Inferior parietal cortex (tissue), 1 donor: Measurements from ENCODE around the gene TMEM132D.
"Not testable (repeated sequence)": the region's sequence is repeated elsewhere in the genome, so short reads cannot be mapped to it uniquely, and the experiment has no call there.

Experiments
- DNase-seq: peaks from one replicate; pipeline ENCODE4 v3.0.0-alpha.2; 2016; ENCODE audit errors: extremely low spot score

Gene TMEM132D

DNA sequence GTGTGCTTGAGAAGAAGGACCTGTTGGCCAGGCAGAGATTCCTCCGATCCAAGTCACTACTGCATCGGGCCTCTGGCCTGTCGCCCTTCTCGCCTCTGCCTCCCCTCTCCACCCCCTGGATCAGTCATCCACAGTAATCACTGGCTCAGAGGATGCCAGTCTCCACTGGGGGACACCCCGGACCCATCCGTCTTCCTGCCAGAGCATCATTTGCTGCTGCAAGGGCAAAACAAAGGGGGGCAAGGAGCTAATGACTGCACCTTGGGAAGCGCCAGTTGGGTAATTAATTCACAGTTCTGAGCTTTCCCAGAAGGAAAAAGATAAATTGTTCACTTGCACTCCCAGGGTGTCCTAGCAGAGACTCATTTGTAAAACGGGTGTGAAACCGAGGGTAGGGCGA, 835.1 kb downstream of the TMEM132D start:
- no peak for DNase-seq

DNA sequence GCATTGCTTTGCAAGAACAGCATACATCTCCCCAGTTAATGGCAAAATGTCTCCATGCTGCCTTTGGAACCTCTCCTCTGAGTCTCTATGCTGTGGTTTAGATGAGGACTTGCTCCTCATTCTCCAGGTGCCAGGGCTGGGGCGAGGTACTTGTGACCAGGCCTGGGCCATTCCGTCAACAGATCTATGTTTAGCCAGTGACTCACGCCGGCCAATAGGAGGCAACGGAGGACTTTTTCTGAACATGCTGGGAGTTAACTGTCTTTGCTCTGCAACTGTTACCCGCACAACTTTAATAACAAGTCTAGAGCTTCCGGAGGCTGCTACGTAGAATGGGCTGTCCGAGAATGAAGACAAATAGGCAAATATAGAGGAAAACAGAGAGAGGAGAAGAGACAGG, 836.3 kb downstream of the TMEM132D start:
- no peak for DNase-seq

DNA sequence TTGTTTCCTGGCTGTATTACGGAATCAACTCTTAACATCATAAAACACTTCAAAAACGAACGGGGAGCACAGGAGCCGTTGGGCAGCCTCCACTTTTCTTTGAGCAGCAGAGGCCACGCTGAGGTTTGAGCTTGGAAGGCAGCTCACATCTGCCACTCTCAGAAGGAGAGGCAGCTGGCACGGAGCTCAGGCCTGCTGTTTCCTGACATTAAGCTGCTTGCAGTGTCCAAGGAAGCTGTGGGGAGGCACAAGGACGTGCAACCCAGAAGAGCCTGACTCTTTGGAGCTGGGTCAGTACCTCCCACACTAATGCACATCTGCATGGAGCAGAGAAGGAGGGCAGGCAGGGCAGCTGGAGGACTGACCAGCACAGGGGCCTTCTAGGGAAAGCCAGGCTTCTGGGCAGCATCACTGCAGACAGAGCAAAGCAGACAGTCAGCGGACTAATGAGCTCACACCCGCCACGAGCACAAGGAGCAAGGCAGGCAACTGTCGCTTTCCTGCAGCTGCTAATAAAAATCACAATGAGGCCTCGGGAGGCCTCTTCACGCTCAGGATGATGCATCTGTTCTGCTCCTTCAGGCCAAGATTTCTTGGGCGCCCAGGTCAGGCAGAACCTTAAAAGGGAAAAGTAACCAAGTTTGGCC, 839.5 kb downstream of the TMEM132D start:
- DNase-seq = no peak

DNA sequence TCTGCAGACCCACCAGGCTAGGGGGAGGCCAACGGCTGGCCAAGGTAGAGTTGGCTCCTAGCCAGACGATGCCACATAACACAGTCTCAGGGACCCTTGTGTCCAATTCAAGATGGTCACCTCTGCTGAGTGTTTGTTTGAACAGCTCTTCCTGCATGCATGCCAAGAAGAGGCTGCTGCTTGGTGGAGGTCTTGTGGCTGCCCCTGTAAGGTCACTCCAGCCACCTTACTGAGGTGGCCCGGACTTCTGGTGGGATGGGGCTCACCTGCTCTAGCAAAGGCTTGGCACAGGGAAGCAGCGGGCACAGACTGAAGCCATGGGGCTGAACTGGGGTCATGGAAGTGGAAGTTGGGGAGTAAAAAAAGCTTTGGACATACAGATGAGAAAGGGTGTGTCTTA, 840.2 kb downstream of the TMEM132D start:
- no peak for DNase-seq

- no peak for DNase-seq
Observed at GRCh38 chr12:129053232-129053631, 850.6 kb downstream of the TMEM132D start.

- DNase-seq = no peak
Observed at GRCh38 chr12:129052373-129052772, 851.5 kb downstream of the TMEM132D start.

GRCh38 chr12:129049917-129050316, 853.9 kb downstream of the TMEM132D start:
- no peak for DNase-seq

- not testable (repeated sequence) for DNase-seq
Observed at GRCh38 chr12:129043334-129043733, 860.5 kb downstream of the TMEM132D start.

- DNase-seq = no peak
Observed at GRCh38 chr12:129036135-129036534, 867.7 kb downstream of the TMEM132D start.

GRCh38 chr12:129034558-129035289, 869.1 kb downstream of the TMEM132D start:
- DNase-seq = no peak

DNA sequence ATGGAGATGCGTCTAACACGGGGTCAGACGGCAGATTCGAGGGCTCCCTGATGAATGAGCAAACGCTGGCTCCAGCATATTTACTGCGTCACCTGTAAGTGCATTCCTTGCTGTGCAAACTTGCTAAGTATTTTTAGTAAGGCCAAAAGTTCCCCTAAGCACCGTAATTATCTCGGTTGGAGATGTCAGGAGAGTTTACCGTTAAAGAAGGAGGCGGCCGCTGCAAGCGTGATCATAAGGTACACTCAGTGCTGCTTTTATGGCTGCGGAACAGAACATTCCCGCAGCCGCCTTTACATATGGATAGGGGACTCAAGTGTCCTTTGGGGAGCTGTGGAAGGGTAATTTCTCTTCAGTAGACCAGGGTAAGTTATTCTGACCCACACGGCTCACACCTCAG, 875.0 kb downstream of the TMEM132D start:
- DNase-seq = no peak

DNA sequence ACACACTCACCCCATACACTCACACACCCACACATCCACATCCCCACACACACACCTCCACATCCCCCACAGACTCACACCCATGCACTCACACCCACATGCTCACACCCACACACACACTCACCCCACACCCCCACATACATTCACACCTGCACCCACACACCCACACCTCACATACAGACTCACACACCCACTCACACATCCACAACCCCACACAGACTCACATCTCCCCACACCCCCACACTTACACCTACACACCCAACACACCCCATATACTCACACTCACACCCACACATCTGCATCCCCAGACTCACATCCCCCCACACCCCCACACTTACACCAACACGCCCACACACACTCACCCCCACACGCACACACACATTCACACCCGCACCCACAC, 878.8 kb downstream of the TMEM132D start:
- DNase-seq = no peak
